WTC11 (cell line): ENCODE data around the gene KDM4B.

Experiments
- ESRRA ChIP-seq: sonication (generic); formaldehyde crosslinking; IDR thresholded peaks from 2 replicates; pipeline ENCODE4 v1.8.1; 2022; ENCODE audit warnings: mild to moderate bottlenecking, missing genetic modification reagents, borderline replicate concordance
- TP53 ChIP-seq: sonication (generic); formaldehyde crosslinking; IDR thresholded peaks from 2 replicates; pipeline ENCODE4 v1.8.1; 2023; ENCODE audit warnings: mild to moderate bottlenecking, missing genetic modification reagents
- TF ChIP-seq, protein P1 (sequence below): fragments of 200-600 bp; IDR thresholded peaks from 2 replicates; pipeline ENCODE4 v1.8.0; 2022; ENCODE audit warnings: antibody characterized with exemption
- TF ChIP-seq, protein P2 (sequence below): sonication (generic); formaldehyde crosslinking; IDR thresholded peaks from 2 replicates; pipeline ENCODE4 v1.8.1; 2022; ENCODE audit warnings: mild to moderate bottlenecking, moderate library complexity, missing genetic modification reagents
- TF ChIP-seq, protein P3 (sequence below): sonication (generic); formaldehyde crosslinking; IDR thresholded peaks from 2 replicates; pipeline ENCODE4 v1.8.0; 2022; ENCODE audit warnings: mild to moderate bottlenecking, missing genetic modification reagents

DNA sequence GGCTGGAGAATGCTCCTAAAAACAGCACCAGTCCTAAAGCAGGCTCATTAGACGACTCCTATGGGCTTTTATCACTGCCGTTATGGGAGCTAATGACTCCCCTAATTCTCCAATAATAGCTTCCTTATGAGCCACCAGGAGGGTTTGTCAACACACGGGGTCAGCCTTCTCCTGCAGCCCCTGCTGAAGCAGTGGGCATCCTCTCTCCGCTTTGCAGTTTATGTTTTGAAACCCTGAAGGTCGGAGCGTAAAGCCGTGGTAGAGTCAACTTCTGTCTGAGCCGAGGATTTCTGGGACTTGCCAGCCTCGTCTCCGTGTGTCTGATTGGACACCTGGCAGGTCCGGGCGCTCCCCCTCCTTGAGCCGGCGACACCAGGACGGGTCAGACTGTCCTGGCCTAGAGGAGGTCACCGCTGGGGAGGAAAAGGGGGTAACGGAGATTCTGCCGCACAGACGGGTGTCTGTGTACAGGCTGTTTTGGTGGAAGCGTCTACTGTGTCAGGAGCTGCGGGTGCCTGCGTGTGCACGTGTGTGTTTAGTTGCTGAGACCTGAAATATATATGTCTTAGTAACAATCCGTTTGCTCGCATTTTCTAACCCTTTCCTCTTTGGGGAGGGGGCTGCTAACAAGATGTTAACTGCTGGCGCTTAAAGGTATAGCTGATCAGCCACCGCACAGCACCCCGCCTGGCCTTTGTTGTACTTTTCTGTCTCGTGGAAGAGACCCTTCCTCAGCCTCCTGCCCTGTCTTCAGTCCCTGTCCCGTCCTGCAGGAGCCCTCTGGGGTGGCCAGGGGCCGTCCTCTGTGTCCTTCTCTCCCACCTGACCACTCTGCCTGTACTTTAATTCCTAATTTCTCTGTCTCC lies 1.9 kb downstream of the KDM4B start:
- TF ChIP-seq, protein P1, sequence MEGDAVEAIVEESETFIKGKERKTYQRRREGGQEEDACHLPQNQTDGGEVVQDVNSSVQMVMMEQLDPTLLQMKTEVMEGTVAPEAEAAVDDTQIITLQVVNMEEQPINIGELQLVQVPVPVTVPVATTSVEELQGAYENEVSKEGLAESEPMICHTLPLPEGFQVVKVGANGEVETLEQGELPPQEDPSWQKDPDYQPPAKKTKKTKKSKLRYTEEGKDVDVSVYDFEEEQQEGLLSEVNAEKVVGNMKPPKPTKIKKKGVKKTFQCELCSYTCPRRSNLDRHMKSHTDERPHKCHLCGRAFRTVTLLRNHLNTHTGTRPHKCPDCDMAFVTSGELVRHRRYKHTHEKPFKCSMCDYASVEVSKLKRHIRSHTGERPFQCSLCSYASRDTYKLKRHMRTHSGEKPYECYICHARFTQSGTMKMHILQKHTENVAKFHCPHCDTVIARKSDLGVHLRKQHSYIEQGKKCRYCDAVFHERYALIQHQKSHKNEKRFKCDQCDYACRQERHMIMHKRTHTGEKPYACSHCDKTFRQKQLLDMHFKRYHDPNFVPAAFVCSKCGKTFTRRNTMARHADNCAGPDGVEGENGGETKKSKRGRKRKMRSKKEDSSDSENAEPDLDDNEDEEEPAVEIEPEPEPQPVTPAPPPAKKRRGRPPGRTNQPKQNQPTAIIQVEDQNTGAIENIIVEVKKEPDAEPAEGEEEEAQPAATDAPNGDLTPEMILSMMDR: no peak
- TF ChIP-seq TP53 (CRISPR knock-in tag): no peak
- TF ChIP-seq, protein P2, sequence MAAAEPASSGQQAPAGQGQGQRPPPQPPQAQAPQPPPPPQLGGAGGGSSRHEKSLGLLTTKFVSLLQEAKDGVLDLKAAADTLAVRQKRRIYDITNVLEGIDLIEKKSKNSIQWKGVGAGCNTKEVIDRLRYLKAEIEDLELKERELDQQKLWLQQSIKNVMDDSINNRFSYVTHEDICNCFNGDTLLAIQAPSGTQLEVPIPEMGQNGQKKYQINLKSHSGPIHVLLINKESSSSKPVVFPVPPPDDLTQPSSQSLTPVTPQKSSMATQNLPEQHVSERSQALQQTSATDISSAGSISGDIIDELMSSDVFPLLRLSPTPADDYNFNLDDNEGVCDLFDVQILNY (CRISPR knock-in tag): no peak
- TF ChIP-seq ESRRA (CRISPR knock-in tag): no peak
- TF ChIP-seq, protein P3, sequence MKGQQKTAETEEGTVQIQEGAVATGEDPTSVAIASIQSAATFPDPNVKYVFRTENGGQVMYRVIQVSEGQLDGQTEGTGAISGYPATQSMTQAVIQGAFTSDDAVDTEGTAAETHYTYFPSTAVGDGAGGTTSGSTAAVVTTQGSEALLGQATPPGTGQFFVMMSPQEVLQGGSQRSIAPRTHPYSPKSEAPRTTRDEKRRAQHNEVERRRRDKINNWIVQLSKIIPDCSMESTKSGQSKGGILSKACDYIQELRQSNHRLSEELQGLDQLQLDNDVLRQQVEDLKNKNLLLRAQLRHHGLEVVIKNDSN (CRISPR knock-in tag): no peak
